GM12865 (cell line): ENCODE data around the gene MAST1.

Experiments used
- DNase-seq: peaks from one replicate; pipeline ENCODE4 v3.0.0; 2010; ENCODE audit warnings: low read depth
- H3K4me3 ChIP-seq: 2 replicates; pipeline ENCODE4 v1.5.1; 2011; ENCODE audit warnings: mild to moderate bottlenecking, low read depth, low read length, control low read depth
- TF ChIP-seq, protein P1 (sequence below): IDR thresholded peaks from 2 replicates; pipeline ENCODE4 v1.5.1; 2011; ENCODE audit warnings: low read length, control low read depth, low read depth, inconsistent platforms; ENCODE audit not compliant: insufficient read depth; ENCODE audit errors: missing control alignments

MAST1 gene

DNA sequence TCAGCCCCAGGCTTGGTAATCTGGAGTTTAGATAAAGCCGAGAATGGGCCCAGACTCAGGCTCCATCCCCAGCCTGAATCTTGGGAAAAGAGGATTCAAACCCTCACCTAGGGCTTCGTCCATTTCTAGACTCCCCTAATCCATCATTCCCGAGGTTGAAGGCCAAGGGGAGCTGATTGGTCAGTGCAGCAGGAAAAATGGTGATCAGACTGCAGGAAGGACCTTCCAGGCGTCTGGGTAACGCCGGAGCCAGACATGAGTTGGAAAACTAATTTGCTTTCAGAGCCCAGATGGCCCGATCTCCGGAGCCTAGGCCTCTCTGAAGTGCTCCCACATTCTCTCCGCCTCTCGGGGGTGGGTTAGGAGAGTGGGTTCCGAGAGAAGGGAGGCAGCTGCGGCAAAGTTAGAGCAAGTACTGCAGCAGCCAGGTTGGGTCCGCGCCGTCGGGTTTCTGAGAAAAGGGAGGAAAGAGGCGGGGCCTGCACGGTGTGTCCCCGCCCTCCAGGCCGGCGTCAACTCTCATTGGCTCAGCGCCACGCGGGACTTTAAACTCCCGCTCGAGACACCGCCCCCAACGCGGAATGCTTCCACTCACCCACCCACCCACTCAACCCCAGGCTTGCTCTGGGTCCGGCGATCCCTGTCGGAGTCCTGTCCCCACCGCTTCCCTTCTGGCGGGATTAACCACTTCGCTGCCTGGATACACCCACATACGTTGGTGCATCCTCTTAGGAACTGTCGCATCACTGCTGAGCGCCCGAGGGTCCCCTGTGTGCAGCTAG lies 3.1 kb upstream of the MAST1 start:
- H3K4me3 ChIP-seq: no peak overlapping the region
- TF ChIP-seq, protein P1, sequence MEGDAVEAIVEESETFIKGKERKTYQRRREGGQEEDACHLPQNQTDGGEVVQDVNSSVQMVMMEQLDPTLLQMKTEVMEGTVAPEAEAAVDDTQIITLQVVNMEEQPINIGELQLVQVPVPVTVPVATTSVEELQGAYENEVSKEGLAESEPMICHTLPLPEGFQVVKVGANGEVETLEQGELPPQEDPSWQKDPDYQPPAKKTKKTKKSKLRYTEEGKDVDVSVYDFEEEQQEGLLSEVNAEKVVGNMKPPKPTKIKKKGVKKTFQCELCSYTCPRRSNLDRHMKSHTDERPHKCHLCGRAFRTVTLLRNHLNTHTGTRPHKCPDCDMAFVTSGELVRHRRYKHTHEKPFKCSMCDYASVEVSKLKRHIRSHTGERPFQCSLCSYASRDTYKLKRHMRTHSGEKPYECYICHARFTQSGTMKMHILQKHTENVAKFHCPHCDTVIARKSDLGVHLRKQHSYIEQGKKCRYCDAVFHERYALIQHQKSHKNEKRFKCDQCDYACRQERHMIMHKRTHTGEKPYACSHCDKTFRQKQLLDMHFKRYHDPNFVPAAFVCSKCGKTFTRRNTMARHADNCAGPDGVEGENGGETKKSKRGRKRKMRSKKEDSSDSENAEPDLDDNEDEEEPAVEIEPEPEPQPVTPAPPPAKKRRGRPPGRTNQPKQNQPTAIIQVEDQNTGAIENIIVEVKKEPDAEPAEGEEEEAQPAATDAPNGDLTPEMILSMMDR: no peak
- no peak for DNase-seq

DNA sequence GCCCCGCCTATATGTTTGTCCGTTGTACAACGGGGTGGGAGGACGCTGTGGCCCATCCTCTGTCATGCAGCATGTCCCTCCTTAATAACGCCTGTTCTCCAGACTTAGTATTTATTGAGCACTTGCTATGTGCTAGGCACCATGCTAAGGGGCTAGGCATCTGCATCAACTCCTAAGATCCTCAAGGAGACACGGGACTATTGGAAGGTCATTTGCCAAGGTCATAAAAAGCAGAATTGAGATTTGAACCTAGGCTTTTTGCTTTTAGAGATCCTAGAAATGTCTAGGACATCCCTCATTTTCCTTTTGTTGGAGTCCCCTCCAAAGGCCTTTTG lies 1.8 kb upstream of the MAST1 start:
- H3K4me3 ChIP-seq: no peak overlapping the region
- DNase-seq: no peak
- TF ChIP-seq, protein P1: no peak

DNA sequence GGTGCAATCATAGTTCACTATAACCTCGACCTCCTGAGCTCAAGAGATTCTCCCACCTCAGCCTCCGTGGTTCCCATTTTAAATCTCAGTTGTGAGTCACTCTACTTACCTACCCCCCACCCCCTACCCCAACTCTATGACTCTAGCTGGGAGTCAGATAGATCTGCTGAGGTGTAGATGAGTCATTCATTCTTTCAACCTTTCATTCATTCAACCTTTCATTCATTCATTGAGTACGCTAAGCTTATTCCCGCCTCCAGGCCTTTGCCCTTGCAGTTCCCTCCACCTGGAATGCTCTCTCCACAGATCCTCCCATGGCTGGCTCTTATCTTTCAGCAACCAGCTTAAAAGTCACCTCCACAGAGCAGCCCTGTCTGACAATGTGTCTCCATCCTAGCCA lies 1.1 kb upstream of the MAST1 start:
- no peak overlapping the region for H3K4me3 ChIP-seq
- TF ChIP-seq, protein P1: no peak
- DNase-seq: no peak

DNA sequence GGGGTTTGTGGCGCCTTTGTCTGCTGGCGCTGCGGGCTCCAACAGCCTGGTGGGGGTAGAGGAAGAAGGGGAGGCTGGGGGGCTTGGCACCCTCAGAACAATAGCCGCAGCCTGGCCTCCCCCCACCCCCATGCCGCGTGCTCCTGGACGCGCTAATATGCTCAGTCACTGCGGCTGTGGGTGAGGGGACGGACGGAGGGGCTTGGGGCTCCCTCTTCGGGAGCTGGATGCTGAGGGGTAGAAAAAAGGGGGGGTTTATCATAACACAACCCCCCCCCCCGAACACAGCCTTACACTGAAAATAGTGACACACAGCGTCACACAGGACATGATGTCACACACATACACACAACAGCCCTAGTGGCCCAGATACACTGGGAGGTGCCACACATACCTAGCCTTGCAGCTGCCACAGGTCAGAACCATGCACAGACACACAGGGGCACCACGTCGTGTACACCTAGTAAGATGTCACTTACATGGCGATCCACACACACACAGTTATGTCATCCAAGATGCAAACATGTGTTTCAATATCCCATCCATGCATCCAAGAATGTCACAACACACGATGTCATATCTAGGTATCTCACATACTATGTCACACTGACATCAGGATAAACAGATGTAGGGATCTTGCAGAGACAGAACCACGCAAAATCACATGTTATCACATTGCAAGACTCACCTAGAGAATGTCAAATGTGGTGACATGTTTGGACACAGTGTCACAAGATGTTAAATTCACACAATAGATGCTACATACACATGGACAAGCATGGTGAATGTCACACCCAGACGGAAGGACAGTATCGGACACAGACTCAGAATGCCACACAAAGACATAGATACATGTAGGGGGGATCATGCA lies 806 bp downstream of the MAST1 start:
- no peak overlapping the region for H3K4me3 ChIP-seq
- TF ChIP-seq, protein P1: no peak
- no peak for DNase-seq

DNA sequence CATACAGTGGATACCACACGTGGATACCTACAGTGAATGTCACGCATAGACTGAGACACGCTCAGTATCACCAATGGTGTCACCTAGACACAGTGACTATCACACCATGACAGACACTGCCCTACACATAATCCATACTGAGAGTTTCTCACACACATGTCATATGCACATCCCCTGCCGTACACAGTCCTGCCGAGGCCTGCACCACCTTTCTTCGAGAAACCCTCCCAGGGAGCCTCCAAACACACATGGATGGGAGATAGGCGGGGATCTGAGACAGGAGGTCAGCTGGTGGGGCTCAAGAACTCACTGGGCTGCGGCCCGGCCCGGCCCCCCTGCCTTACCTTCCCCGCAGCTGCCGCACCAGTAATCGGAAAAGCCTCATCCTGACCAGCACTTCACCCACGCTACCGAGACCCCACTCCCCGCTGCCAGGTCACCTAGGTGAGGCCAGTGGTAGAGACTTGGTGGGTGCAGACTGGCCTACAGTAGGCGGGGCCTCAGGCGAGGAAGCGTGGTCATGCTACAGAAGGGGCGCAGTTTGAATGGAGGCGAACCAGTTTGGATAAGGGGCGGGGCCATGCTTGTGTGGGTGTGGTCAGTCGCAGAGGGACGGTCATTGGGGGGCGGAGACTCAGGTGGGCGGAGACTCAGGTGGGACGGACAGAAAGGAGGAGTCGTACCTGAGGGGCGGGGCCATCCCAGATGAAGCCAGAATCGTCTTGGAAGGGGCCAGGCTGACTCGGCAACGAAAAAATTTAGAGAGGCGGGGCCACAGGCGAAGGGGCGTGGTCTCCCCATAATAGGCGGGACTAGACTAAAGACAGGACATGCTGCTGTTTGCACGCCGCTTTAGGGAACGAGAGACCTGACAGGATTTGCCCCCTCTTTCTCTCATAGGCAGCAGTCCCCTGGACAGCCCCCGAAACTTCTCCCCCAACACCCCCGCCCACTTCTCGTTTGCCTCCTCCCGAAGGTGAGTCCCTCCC lies 2.1 kb downstream of the MAST1 start:
- peak; percentile 76 for DNase-seq
- no peak overlapping the region for H3K4me3 ChIP-seq
- TF ChIP-seq, protein P1: no peak

DNA sequence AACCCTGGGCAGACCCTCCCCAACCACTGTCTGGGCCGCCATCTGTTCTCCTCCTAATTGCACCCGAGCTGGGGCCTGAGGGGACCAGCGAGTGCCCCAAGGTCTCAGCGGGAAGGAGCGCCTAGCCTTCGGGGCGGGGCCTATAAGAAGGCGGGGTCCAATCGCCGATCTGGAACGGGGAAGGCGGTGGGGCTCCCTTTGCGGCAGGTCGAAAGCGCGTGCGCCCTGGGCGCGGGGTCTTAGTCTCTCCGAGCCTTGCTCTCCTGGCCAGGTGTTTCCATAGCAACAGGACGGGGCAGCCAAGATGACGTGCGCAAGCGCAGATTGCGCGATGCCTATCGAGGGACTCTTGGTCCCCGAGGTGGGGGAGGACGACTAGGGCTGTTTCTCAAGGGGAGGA lies 2.8 kb downstream of the MAST1 start:
- no peak overlapping the region for H3K4me3 ChIP-seq
- DNase-seq: peak; percentile 35
- TF ChIP-seq, protein P1: no peak
